ENCODE results near the gene MLPH.
"Not testable (repeated sequence)": the region's sequence is repeated elsewhere in the genome, so short reads cannot be mapped to it uniquely, and the experiment has no call there.

Gene MLPH

GRCh38 chr2:237458519-237458918, 28.5 kb upstream of the MLPH start:
- no peak for DNase-seq (ENCODE audit: extremely low read depth, low read depth)
- TF ChIP-seq, protein P1, sequence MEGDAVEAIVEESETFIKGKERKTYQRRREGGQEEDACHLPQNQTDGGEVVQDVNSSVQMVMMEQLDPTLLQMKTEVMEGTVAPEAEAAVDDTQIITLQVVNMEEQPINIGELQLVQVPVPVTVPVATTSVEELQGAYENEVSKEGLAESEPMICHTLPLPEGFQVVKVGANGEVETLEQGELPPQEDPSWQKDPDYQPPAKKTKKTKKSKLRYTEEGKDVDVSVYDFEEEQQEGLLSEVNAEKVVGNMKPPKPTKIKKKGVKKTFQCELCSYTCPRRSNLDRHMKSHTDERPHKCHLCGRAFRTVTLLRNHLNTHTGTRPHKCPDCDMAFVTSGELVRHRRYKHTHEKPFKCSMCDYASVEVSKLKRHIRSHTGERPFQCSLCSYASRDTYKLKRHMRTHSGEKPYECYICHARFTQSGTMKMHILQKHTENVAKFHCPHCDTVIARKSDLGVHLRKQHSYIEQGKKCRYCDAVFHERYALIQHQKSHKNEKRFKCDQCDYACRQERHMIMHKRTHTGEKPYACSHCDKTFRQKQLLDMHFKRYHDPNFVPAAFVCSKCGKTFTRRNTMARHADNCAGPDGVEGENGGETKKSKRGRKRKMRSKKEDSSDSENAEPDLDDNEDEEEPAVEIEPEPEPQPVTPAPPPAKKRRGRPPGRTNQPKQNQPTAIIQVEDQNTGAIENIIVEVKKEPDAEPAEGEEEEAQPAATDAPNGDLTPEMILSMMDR (IDR thresholded peaks at IDR 0.05; ENCODE audit: low read depth, low read length) = no peak

DNA sequence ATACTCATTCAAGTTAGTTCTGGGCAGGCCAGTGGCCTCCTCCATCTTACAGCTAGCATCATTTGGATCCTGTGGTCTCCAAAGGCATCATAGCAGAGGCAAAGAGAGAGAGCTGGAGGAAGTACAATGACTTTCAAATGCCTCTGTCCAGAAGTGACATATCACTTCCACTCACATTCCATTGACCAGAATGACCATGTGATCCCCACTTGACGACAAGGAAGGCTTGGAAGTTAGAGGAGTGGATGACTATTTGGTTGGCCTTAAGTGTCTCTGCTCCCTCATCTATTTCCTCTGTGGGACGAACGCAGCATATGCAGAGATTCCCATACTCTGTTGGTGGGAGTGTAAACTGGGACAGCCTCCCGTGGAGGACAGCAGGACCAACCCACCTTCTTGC, 27.8 kb upstream of the MLPH start:
- TF ChIP-seq, protein P1 (IDR thresholded peaks at IDR 0.05; ENCODE audit: low read depth, low read length) = no peak
- DNase-seq (ENCODE audit: extremely low read depth, low read depth) = no peak

DNA sequence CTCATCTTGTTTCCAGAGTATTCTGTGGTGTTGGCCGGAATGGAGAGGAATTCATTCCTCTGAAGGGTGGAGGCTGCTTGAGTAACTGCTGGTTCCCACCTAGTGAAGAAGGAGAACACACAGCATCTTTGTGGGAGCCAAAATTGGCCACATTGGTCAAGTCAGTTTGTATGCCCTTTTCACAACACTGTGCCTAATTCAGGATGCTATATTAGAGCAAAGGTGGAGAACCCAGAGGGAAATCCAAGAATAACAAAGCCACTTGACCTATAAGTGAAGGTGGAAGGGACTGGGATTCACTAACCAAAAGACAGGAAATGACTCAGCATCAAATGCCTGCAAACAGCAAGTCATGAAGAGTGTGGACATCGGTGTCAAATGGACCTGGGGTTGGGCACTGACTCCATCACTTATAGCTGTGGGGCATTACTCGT, 27.3 kb upstream of the MLPH start:
- no peak for DNase-seq (ENCODE audit: extremely low read depth, low read depth)
- TF ChIP-seq, protein P1 (IDR thresholded peaks at IDR 0.05; ENCODE audit: low read depth, low read length) = no peak

- TF ChIP-seq, protein P1 (IDR thresholded peaks at IDR 0.05; ENCODE audit: low read depth, low read length) = no peak
- DNase-seq (ENCODE audit: extremely low read depth, low read depth) = no peak
Measured at GRCh38 chr2:237464757-237465391, 22.2 kb upstream of the MLPH start.

DNA sequence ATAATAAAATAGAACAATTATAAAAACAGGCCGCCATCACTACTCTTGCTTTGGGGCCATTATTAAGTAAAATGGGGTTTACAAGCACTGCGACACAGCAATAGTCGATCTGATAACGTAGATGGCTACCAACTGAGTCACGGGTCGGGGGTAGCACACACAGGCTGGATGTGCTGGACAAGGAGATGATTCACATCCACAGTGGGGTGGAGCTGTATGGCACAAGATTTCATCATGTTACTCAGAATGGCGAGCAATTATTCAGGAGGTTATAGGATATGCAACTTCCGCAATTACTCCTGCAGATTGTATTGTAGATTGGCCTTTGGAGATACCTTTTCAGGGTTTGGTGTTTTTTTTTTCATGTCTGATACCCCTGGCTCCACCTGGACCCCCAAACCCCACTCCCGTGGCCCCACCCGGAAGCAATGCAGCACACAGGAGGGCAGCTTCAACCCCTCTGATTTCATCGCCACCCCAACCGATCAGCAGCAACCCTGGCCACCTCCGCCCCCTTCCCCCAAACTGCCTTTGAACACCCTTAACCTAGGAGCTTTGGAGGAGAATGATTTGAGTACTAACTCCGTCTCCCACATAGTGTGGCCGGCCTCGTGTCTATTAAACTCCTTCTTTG, 21.4 kb upstream of the MLPH start:
- peak; percentile 86 for DNase-seq (ENCODE audit: extremely low read depth, low read depth)
- TF ChIP-seq, protein P1 (IDR thresholded peaks at IDR 0.05; ENCODE audit: low read depth, low read length) = no peak

DNA sequence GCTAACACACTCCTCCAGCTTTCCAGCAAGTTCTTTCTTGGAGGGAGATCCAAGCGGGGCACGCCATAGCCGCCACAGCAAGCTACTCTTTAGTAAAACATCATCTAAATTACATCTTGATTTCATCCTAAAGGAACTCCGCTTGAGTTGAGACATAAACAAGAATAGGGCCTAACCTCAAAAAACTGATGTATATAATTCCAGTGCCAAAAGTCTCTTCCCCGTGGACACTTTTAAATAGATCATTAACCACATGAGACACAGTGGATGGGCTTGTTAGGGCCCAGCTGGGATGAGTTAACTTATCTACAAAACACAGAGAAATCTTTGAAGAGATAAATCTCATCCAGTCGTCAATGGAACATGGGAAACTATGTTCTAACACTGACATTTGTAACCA, 20.8 kb upstream of the MLPH start:
- no peak for DNase-seq (ENCODE audit: extremely low read depth, low read depth)
- TF ChIP-seq, protein P1 (IDR thresholded peaks at IDR 0.05; ENCODE audit: low read depth, low read length) = no peak

DNA sequence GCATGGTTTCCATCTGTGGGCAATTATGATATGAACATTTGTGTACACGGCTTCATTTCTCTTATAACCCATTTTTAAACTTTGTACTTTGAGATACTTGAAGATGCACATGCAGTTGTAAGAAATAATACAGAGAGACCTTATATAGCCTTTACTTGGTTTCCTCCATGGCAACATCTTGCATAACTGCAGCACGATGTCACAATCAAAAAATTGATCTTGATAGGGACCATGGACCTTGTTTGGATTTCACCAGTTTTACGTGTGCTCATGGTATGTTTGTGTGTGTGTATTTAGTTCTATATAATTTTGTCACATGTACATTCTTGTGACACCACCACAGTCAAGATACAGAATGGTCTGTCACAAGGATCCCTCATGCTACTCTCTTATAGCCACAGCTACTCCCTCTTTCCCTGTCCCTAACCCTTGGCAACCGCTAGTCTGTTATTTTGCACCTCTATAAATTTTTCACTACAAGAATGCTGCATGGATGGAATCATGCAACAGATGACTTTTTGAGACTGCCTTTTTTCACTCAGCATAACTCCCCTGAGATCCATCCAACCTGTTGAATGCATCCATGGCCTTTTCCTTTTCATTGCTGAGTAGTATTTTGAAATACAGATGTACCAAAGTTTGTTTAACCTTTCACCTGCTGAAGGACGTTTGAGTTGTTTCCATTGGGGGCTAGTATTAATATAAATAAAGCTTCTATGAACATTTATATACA, 19.4 kb upstream of the MLPH start:
- TF ChIP-seq, protein P1 (IDR thresholded peaks at IDR 0.05; ENCODE audit: low read depth, low read length) = no peak
- DNase-seq (ENCODE audit: extremely low read depth, low read depth) = no peak

DNA sequence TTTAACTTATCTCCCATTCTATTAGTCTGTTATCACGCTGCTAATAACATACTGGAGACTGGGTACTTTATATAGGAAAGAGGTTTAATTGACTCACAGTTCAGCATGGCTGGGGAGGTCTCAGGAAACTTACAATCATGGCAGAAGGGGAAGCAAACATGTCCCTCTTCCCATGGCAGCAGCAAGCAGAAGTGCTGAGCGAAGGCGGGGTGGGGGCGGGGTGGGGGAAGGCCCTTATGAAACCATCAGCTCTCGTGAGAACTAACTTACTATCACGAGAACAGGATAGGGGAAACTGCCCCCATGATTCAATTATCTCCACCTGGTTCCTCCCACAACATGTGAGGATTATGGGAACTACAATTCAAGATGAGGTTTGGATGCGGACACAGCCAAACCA, 17.6 kb upstream of the MLPH start:
- DNase-seq (ENCODE audit: extremely low read depth, low read depth) = not testable (repeated sequence)

All from AG09319 (cell line).